Left lobe of liver (tissue), 2 donors: ENCODE measurements around the gene MYO16. TPM values are rescaled to one million over a fixed set of nuclear protein-coding genes. Genes with fewer than 3 reads are reported as not detected.

Experiments used
- ATAC-seq: fragments of 200-7000 bp; cut with Tn5 transposase; one replicate; pipeline ENCODE4 v1.9.1; 2020; ENCODE audit warnings: mild to moderate bottlenecking, moderate library complexity
- DNase-seq: peaks from one replicate; pipeline ENCODE4 v3.0.0-alpha.2; 2020; ENCODE audit warnings: low spot score
- total RNA-seq: library from RNA; stranded (reverse); gene quantifications from one replicate; pipeline ENCODE4 v1.2.1, GENCODE V29; 2021
- donor health status: DM: no; HTN: no; CAD: no; lungs with moderate emphysema.
- donor health status: DM: no; HTN: yes; CAD: no.

MYO16 gene
- total RNA-seq, 1 donor from 2014 or later: 2.7 TPM

DNA sequence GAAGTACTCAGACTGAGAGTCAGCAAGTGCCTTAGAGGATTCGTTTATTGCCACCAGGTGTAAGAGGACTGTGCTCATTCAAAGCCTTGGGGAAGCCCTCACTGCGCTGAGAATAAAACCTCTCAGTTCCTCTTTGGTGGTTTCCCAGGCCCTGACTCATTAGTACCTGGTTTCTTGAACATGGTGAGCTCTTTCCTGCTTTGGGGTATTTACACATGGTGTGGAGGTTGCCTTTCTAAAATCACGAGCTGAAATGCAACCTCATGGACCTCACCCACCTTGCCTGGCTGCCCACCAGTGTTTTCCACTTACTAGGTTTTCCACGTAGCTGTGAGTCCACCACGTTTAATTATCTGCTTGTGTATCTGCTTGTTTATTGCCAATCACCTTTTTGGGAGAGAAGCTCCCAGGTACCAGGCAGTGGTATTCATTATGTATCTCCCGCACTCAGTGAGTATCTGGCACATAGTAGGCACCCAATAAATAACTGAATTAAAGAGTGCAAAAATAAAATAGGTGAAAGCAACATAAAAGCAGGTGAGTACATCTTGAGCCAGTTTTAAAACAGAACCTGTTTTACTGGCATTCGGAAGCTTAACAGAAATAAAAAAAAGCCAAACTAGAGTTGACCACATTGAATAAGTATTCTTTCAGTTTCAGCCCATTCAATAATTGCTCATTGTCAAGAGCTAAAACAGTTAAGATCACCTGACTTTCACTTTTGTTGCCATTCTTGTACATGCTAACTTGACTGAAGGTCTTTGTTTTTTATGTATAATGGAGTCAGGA is 533.0 kb downstream of the MYO16 start:
- DNase-seq: no peak
- ATAC-seq: no peak

DNA sequence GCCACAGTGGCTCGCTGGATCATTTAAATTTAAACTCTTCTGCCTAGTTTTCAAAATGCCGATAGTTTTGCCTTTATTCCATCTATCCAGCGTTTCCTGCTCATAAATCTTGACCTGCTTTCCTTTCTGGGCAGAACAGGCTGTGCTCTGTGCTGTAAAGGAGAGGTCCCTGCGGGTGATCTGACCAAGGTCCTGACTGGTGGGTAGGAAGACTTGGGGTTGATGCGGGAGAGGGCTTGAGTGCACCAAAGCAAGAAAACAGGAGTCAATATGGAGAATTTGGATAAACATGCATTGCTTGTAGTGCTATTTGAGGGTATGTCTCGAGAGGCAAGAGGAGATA is 533.6 kb downstream of the MYO16 start:
- ATAC-seq: no peak
- DNase-seq: no peak

DNA sequence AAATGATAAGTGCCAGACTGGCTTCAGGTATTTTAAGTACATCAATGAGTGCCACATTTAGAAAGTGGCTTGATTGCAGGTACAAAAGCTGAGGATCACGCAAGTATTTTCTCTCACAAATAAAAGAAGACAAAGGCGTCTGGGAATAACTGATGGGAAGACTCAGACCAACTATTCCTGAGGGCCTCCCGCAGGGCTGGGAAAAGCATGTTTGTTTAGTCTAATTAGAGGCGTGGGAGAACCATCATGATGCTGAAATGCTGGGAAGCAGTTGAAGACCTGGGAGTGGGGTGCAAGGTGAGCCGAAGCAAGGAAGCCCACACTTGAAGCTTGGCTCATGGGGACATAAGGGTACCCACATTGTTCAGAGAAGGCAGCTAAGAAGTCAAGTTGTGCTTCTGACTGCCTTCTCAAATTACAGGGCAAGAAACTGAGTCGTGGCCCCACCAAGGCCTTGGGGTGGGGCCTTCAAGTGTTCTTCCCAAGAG is 536.0 kb downstream of the MYO16 start:
- DNase-seq: no peak
- ATAC-seq: no peak

DNA sequence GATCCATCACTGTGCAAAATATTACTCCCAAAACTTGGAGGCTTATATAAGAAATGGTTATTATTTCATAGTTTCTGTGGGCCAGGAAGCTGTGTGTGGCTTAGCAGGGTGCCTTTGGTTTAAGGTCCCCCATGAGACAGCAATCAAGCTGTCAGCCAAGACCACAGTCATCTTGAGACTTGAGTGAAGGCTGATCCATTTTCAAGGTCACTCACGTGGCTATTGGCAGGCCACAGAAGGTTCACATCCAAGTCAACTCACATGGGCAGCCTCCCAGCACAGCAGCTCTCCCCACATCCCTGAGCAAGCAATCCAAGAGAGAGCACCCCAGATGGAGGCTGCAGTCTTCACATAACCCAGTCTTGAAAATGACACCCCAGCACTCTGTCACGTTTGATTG is 537.4 kb downstream of the MYO16 start:
- ATAC-seq: no peak

DNA sequence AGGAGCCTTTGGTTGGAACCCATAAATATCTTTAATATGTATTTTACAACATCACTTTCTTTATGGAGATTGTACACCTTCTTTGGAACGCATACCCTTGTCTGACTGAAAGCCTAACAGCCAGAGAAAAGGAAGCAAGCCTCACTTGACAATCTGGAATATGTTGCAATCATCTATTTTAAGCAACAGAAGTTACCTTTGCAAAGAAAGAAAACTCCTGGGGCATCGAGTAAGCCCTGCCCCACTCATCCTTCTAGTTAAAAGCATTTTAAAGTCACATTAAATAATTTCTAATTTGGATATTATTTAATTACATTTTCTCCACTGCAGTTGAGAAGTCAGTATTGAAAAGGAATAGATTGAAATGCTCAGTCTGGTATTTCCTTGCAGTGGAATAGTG is 542.7 kb downstream of the MYO16 start:
- DNase-seq: no peak
- no peak for ATAC-seq

More for the DNA sequence above, 537.4 kb downstream of the MYO16 start:
- DNase-seq: no peak

DNA sequence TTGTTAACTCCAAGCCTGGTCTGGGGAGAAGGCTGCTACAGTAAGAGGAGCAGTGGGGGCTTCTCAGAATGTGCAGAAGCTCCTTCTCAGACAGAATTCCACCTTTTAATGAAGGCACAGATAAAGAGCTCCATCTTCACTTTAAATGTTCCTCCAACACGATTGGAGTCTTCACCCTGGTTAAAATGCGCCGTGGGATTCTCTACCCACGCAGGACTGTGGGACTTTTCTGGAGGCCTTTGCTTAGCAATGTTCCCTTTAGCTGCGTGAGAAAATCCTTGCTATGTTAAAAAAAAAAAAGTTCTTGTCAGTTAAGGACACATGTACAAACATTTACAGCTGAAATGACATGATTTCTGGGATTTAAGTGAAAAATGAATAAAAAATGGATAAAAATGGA is 546.3 kb downstream of the MYO16 start:
- DNase-seq (no peak), ATAC-seq (no peak)

DNA sequence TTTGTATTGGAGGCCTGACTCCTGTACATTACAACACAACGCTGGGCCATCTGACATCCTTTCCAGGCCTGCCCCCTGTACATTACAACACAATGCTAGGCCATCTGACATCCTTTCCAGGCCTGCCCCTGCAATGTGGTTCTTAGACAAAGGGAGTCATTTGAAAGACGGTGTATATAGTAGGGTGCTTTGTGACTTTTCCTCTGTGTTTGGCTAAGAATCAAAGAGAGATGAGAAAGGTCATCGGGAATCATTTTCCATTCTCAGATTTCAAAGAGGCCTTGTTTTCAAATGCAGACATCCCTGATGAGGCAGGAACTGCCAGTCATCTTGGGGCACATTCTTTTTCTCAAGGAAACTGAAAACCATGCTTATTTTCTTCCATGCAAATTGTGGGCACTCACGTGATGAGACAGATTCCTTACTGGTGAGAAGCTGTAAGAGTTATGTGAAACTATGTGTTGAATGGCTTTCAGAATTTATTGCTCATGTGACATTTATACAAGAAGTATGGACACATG is 551.6 kb downstream of the MYO16 start:
- DNase-seq (no peak), ATAC-seq (no peak)

DNA sequence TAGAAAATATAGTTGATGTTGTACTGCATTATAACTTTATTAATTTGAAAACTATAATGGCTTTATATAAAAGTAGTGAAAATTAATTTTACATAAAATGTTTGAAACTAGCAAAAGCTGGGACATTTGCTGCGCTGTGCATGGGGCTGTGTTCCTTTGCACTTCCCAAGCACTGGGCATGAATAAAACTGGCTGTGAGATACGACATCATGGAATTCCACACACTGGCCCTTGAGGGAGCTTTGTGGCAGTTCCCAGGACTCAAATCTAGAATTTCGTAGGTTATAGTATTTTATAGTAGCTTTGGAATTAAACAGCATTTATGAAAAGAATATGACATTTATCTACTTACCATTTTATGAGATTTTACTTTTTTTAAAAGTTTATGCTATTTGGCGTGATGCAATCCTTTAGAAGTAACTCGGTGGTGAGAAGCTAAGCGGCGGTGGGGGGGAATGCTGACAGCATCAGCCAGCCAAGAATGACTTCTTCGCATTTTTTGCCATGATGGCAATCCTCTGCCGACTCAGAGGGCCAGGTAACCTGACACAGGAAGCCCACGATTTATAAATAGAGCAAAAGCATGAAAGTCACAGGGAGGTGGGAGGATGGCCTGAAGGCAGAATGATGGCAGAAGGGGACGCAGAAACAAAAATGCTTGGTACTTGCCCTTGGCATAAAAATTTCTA is 553.5 kb downstream of the MYO16 start:
- ATAC-seq (no peak), DNase-seq (no peak)

DNA sequence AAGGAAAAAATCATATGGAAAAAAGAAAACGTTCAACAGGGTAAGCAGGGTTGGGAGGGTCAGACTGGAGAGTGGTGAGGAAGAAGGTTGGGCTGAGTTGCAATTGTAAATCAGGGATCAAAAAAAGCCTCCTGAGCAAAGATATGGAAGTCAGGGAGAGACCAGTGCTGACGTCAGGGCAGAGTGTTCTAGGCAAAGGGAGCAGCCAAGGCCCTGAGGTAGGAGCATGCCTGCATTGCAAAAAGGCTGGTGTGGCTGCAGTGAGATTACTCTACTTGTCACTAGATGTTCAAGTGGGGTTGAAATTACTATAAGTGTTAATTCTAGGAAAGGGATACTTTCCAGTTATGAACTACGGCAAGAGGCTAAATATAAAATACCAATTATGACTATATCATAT is 562.0 kb downstream of the MYO16 start:
- no peak for ATAC-seq
- DNase-seq: no peak

DNA sequence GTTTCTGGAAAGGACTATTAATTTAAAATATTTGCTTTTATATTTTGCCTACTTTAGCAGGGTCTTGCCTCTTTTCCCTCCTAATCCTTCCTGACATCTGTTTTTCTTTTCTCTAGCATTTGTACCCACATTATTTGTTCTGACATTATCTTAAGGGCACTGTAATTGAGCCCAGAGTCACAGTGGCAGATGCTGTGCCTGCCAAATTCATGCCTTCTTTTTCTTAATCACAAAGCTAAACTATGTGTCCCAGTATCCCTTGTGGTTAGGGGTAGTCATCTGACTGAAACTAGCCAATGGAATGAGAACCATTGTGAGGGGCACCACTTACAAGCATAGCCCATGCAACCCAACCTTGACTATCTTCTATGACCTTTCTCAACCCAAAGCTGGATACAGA is 562.9 kb downstream of the MYO16 start:
- ATAC-seq (no peak), DNase-seq (no peak)

DNA sequence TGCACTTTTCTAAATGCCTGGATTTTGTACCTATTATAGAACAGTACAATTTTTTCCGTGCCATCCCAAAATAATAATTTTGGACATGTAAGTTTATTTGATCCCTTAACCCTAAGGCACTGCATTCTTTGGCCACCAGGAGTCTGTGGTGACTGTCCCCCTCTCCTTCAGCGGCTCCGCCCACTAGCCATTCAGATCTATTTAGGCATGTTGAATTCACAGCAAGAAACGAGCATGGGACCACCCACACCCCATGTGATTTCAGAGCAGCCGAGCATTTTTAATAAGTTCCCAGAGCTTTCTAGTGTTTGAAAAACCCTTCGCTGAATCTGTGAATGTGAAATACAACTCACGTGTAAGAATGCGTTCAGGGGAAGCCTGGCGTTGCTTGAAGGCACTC is 567.5 kb downstream of the MYO16 start:
- no peak for DNase-seq
- no peak for ATAC-seq

DNA sequence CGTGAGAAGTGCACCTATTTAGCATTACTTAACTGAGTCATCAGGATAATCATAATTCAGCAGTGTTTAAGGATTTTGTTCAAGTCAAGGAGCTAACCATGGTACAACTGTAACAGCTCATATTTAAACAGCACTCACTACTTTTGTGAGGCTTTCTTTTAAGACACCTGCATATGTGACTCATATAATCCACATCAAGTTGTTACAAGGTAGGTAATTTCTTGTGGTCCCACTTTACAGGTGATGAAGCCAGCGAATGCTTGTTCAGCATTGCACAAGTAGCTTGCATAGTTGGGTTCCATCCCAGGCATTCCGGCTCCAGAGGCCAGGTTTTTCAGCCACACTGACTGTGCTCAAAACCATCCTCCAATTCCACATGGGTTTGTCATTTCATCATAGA is 569.2 kb downstream of the MYO16 start:
- DNase-seq (no peak), ATAC-seq (peak; percentile 36)

DNA sequence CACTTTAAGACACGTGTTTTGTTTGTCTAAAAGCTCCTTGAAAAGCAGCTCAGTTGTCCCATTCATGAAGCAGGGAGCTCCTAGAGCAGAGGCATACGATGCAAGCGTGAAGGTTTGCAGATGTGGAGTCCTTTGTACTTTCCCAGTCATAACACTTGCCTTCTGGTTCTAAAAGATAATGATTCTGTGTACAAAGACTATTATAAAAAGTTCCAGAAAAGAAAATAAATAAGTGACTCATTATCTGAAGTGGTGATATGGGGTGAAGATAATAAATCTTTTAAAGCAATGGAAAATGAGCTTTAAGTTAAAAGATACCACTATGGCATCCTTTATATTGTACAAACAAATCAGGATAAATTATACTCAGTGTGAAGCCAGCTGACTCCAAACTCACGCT is 569.9 kb downstream of the MYO16 start:
- DNase-seq: no peak
- ATAC-seq: no peak

DNA sequence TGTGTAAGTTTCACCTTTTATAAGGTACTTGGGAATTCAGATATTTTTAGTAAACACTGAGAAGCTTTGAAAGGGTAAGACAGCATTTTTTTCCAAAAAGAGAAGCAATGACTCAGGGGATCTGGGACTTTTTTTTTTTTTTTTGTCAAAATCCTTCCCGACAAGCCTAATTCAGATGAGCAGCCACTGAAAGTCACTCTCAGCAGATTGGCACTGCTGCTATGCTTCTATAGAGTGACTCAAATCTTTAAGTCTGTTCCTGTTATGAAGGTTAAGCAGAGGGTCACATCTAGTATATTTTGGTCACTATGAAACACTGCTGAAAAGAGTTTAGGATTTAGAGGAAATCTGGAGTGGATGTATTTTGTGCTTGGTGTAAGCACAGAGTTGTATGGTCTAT is 571.1 kb downstream of the MYO16 start:
- DNase-seq (no peak), ATAC-seq (no peak)

DNA sequence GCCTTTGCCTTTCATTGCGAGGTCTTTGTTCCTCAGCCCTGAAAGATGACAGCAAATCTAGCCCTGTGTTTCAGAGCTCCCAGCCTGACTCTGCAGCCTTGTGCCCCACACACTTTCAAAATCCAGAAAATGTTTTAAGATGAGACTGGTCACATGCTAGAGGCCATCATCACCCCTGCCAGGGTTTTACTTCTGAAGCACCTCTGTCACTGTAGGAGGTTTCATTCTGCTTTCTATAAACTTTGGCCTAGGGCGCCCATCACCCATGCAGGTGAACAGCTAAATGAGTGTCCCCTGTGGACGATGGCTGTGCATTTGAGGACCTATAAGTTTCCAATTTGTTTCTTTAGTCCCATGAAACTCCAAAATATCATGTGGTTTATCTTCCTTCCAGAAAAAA is 574.2 kb downstream of the MYO16 start:
- ATAC-seq: no peak
- DNase-seq: no peak

DNA sequence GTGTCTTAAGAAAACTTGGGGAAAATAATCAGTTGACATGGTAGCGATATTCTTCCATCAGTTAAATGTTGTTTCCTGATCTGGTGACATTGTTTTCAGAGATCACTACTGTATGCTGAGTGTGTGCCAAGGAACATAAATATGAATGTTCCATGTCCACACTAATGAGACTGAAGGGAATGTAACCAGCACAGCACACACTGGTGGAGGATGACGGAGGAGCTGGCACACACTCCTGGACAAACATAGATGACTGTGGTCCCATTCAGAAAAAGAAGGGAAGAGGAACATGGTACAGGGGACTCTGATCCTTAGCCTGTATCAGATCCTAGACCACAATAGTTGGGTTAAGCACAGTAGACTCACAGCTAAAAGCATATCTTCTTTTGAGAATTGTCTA is 574.8 kb downstream of the MYO16 start:
- ATAC-seq (no peak), DNase-seq (no peak)

DNA sequence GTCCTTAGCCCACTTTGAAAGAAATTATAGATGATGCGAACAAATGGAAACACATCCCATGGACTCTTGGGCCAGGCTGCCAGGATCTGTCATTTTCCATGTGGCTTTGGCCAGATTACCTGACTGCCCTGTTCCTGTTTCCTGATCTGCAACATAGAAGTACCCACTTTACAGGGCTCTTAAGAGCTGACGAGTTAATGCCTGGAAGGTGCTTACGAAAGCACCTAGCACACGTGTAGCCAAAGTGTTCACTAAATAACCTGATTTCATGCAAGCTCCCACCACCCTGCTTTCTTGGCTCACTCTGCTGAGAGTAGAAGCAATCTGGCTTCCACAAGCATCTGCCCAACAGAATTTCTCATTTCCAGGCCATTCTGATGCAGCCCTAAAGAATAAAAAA is 575.2 kb downstream of the MYO16 start:
- DNase-seq: no peak
- ATAC-seq: no peak

DNA sequence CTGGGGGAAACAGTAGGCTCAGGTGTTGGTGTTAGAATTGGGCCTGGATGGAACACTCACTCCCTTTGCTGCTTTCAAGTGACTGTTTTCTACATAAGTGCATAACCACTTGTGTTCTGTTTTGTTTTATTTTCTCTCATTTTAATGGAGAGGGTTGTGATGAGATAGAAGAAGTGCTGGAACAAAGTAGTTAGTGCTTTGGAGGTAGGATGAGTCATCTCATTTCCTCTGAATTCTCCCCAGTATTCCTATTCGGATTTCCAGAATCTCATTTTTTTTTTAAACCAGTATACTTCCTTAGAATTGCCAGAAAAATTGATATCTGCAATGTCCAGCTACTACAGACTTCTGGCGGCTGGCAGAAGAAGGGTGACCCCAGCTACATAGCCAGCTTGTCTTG is 575.9 kb downstream of the MYO16 start:
- ATAC-seq (no peak), DNase-seq (no peak)

DNA sequence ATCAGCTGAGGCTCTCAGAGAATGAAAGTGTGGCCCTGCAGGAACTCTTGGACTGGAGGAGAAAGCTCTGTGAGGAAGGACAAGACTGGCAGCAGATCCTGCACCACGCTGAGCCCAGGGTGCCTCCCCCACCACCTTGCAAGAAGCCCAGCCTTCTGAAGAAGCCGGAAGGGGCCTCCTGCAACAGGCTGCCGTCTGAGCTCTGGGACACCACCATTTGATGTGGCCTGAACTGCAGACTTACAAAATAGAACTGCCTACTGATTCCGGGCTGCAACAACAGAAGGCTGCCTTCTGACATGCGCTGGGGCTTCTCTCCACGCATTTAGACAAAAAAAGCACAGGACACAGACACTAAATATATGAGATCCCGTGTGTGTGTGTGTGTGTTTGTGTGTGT is 577.2 kb downstream of the MYO16 start:
- no peak for DNase-seq
- no peak for ATAC-seq

DNA sequence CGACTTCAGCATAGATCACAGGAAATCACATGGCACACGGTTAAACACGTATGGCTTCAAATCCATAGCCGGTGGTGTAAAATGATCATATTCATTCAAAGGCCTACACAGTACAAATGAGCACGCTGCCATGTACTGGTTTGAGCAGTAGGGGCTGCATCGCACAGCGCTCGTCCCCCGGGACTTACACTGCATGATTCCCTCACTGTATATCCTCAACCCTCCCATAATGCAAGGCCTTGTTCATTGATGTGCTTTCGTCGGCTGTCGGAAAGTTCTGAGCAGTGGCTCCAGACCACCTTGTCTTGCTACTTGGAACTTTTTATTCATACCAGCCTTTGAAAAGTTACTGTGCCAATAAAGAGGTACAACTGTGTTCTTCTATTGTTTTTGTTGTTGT is 578.2 kb downstream of the MYO16 start:
- ATAC-seq (no peak), DNase-seq (no peak)

DNA sequence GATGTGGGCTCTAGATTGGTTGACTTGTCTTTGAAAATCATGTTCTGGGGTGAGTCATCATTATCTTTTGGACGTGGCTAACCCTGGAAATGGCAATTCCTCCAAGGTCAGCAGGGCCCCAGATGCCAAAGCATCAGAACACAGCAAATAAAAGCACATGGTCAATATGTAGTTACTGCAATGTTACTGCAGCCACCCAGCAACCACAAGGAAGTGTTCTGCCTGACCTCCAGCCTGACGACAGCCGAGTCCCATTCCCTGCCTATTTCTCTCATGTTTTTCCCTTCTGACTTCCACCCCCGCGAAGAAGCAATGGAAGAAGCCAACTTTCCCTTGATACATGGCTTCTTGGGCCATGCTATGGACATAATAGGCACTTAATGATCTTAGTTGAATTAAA is 579.1 kb downstream of the MYO16 start:
- ATAC-seq: no peak
- no peak for DNase-seq

DNA sequence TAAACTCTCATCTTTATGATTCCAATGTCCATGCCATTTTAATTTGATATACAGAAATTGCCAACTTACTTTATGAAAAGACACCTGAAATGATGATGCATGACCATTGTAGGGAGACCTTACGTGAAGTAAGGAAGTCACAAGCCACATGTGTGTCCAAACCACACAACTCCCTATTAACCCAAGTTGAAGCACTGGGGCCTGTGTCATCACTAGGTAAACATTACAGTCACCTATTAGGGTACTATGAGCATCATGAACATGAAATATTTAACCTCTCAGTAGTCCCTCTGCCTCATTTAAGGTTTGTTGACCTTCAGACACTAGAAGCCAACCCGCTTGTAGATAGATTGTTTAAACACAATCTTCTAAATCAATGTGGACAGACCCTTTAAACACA is 580.1 kb downstream of the MYO16 start:
- DNase-seq (no peak), ATAC-seq (no peak)

DNA sequence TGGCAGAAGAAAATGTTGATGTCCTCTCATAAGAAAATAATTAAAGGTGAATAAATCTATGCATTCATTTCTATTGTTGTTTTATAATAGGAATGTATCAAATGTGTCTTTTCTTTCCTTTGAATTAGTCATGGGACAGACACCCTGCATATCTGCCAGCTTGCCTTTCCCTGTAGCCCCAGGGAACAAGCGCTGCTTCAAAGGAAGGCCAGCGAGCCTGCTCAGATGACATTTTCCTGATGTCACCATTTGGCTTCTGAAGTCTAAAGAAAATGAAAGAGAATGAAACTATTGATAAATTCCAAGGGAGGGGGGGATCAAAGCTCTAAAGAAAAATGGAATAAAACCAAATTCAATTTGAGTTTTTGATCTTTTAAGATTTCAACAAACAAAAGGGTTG is 582.2 kb downstream of the MYO16 start:
- no peak for ATAC-seq
- DNase-seq: no peak
